Transverse colon (tissue), 4 donors: Measurements from ENCODE around the gene GMDS.

ENCODE experiments used
- POLR2A ChIP-seq: fragments of 450-650 bp; IDR thresholded peaks from one replicate; pipeline ENCODE4 v1.6.1; 2016; ENCODE audit warnings: antibody characterized with exemption, mild to moderate bottlenecking, moderate library complexity
- POLR2AphosphoS5 ChIP-seq, 3 donors: sonication (generic); formaldehyde crosslinking; IDR thresholded peaks; one replicate each; pipeline ENCODE4 v1.6.1; 2016; ENCODE audit warnings: antibody characterized with exemption in 3 of 3
- TF ChIP-seq, protein P1 (sequence below), 5 experiments: fragments of 200-600 bp in 3 of 5; fragments of 450-650 bp in 2 of 5; sonication (generic) in 3 of 5; IDR thresholded peaks; 1 replicate in 2 of 5; 2 replicates in 3 of 5; pipeline ENCODE4 v1.5.1; 2016 to 2017; ENCODE audit warnings: antibody characterized with exemption in 5 of 5, inconsistent platforms in 3 of 5, mild to moderate bottlenecking in 2 of 5, moderate library complexity in 1 of 5

DNA sequence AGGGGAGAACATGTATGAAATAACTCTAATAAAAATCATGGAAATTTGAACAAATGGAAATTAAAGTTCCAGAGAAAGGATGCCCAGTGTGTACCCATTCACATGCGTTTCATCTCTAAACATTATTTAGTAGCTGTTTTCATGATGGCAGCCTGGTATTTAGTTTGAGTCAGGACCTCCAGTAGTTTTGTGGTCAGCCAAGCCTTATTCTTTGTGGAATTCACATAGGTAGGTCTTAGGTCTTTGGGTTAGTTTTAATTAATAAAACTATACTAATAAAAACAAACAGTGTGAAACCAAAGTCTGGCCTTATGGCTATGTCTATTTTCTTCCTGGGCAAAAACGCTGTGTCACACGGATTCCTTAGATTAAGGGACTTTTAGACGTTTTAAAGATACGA is 497.9 kb downstream of the GMDS start:
- TF ChIP-seq, protein P1, sequence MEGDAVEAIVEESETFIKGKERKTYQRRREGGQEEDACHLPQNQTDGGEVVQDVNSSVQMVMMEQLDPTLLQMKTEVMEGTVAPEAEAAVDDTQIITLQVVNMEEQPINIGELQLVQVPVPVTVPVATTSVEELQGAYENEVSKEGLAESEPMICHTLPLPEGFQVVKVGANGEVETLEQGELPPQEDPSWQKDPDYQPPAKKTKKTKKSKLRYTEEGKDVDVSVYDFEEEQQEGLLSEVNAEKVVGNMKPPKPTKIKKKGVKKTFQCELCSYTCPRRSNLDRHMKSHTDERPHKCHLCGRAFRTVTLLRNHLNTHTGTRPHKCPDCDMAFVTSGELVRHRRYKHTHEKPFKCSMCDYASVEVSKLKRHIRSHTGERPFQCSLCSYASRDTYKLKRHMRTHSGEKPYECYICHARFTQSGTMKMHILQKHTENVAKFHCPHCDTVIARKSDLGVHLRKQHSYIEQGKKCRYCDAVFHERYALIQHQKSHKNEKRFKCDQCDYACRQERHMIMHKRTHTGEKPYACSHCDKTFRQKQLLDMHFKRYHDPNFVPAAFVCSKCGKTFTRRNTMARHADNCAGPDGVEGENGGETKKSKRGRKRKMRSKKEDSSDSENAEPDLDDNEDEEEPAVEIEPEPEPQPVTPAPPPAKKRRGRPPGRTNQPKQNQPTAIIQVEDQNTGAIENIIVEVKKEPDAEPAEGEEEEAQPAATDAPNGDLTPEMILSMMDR (IDR thresholded peaks at IDR 0.05) = no peak
- TF ChIP-seq POLR2AphosphoS5 (IDR thresholded peaks at IDR 0.05) (no peak), POLR2A (no peak)
